Skeletal muscle satellite cell (primary cell): Measurements from ENCODE around the gene SPC24.
"Not testable (repeated sequence)": the region's sequence is repeated elsewhere in the genome, so short reads cannot be mapped to it uniquely, and the experiment has no call there.

Experiments
- H3K27me3 ChIP-seq: 2 replicates; pipeline ENCODE4 v1.7.0; 2013; ENCODE audit warnings: low read length; ENCODE audit not compliant: control insufficient read depth, insufficient read depth
- H3K36me3 ChIP-seq: 2 replicates; pipeline ENCODE4 v1.7.0; 2013; ENCODE audit warnings: mild to moderate bottlenecking, control low read depth, low read length; ENCODE audit not compliant: insufficient read depth
- H3K4me1 ChIP-seq: 2 replicates; pipeline ENCODE4 v1.7.0; 2013; ENCODE audit warnings: low read length; ENCODE audit not compliant: control insufficient read depth, insufficient read depth
- H3K4me2 ChIP-seq: 2 replicates; pipeline ENCODE4 v1.7.0; 2013; ENCODE audit warnings: mild to moderate bottlenecking, low read length
- H3K4me3 ChIP-seq: 2 replicates; pipeline ENCODE4 v1.7.0; 2013; ENCODE audit warnings: low read length
- H3K9ac ChIP-seq: 2 replicates; pipeline ENCODE4 v1.7.0; 2013; ENCODE audit warnings: mild to moderate bottlenecking, low read depth, low read length, moderate library complexity
- H3K9me3 ChIP-seq: replicated peaks from 2 replicates; pipeline ENCODE4 v1.7.0; 2013; ENCODE audit warnings: mild to moderate bottlenecking, control low read depth, low read length

SPC24 gene

GRCh38 chr19:11113140-11113708 lies 42.4 kb downstream of the SPC24 start:
- Histone ChIP-seq H3K4me3 (no peak overlapping the region), H3K9me3 (no peaks in the 10 kb centered on the region), H3K36me3 (peaks cover 82% of the 10 kb centered on the region), H3K4me1 (no peaks in the 10 kb centered on the region), H3K9ac (no peak overlapping the region), H3K27me3 (no peaks in the 10 kb centered on the region), H3K4me2 (no peak overlapping the region)

DNA sequence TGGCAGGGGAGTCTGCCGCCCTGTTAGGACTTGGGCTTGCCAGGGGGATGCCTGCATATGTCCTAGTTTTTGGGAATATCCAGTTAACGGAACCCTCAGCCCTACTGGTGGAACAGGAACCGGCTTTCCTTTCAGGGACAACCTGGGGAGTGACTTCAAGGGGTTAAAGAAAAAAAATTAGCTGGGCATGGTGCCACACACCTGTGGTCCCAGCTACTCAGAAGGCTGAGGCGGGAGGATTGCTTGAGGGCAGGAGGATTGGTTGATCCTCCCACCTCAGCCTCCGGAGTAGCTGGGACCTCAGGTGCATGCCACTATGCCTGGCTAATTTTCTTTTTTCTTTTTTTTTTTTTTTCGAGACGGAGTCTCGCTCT lies 43.8 kb downstream of the SPC24 start:
- Histone ChIP-seq H3K36me3 (peaks cover 82% of the 10 kb centered on the region), H3K4me3 (no peak overlapping the region), H3K9ac (no peak overlapping the region), H3K4me1 (no peaks in the 10 kb centered on the region), H3K27me3 (no peaks in the 10 kb centered on the region), H3K4me2 (no peak overlapping the region), H3K9me3 (no peaks in the 10 kb centered on the region)

DNA sequence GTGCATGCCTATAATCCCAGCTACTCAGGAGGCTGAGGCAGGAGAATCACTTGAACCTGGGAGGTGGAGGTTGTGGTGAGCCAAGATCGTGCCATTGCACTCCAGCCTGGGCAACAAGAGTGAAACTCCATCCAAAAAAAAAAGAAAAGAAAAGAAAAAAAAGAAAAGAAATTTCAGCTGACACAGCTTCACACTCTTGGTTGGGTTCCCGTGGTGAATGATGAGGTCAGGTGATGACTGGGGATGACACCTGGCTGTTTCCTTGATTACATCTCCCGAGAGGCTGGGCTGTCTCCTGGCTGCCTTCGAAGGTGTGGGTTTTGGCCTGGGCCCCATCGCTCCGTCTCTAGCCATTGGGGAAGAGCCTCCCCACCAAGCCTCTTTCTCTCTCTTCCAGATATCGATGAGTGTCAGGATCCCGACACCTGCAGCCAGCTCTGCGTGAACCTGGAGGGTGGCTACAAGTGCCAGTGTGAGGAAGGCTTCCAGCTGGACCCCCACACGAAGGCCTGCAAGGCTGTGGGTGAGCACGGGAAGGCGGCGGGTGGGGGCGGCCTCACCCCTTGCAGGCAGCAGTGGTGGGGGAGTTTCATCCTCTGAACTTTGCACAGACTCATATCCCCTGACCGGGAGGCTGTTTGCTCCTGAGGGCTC lies 44.3 kb downstream of the SPC24 start:
- H3K27me3 ChIP-seq = no peaks in the 10 kb centered on the region
- H3K9me3 ChIP-seq = no peaks in the 10 kb centered on the region
- H3K4me1 ChIP-seq = no peaks in the 10 kb centered on the region
- H3K4me3 ChIP-seq = no peak overlapping the region
- no peak overlapping the region for H3K9ac ChIP-seq
- H3K36me3 ChIP-seq = peaks cover 82% of the 10 kb centered on the region
- no peak overlapping the region for H3K4me2 ChIP-seq

DNA sequence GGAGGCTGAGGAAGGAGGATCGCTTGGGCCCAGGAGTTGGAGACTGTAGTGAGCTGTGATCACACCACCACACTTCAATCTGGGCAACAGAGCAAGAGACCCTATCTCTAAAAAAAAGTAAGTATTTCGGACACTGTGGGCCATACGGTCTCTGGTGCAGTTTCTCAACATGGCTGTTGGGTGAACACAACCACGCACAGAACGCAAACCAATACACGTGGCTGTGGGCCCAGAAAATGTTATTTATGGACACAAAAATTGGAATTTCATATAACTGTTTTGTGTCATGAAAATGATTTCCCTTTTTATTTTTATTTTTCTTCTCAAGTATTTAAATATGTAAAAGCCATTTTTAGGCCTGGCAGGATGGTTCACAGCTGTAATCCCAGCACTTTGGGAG lies 46.8 kb downstream of the SPC24 start:
- Histone ChIP-seq H3K9me3 (no peaks in the 10 kb centered on the region), H3K4me1 (no peaks in the 10 kb centered on the region), H3K4me2 (no peak overlapping the region), H3K36me3 (peaks cover 81% of the 10 kb centered on the region), H3K27me3 (no peaks in the 10 kb centered on the region), H3K4me3 (no peak overlapping the region), H3K9ac (no peak overlapping the region)

DNA sequence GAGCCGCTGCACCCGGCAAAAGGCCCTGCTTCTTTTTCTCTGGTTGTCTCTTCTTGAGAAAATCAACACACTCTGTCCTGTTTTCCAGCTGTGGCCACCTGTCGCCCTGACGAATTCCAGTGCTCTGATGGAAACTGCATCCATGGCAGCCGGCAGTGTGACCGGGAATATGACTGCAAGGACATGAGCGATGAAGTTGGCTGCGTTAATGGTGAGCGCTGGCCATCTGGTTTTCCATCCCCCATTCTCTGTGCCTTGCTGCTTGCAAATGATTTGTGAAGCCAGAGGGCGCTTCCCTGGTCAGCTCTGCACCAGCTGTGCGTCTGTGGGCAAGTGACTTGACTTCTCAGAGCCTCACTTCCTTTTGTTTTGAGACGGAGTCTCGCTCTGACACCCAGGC lies 49.1 kb downstream of the SPC24 start:
- no peaks in the 10 kb centered on the region for H3K9me3 ChIP-seq
- no peaks in the 10 kb centered on the region for H3K4me1 ChIP-seq
- no peak overlapping the region for H3K4me2 ChIP-seq
- no peak overlapping the region for H3K9ac ChIP-seq
- no peaks in the 10 kb centered on the region for H3K27me3 ChIP-seq
- H3K4me3 ChIP-seq = no peak overlapping the region
- peaks cover 78% of the 10 kb centered on the region for H3K36me3 ChIP-seq

- Histone ChIP-seq H3K36me3 (peaks cover 77% of the 10 kb centered on the region), H3K4me1 (peaks cover 2% of the 10 kb centered on the region), H3K4me3 (no peak overlapping the region), H3K9ac (no peak overlapping the region), H3K4me2 (no peak overlapping the region), H3K27me3 (no peaks in the 10 kb centered on the region), H3K9me3 (no peaks in the 10 kb centered on the region)
These were observed 50.5 kb downstream of the SPC24 start for GRCh38 chr19:11105014-11105636.

DNA sequence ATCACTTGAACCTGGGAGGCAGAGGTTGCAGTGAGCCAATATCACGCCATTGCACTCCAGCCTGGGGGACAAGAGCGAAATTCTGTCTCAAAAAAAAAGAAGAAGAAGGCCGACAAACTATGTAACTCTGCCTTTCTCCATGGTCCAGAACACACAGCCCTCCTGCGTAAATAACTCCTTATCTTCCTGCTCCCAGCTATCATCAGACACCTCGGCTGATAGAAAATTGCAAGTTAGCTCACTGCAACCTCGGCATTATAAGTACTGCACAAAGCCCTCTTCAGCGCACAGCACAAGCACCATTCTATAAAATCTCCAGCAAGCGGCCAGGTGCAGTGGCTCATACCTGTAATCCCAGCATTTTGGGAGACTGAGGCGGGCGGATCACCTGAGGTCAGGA lies 51.9 kb downstream of the SPC24 start:
- H3K9me3 ChIP-seq, H3K4me3 ChIP-seq, H3K4me1 ChIP-seq, H3K9ac ChIP-seq, H3K27me3 ChIP-seq, H3K4me2 ChIP-seq: not testable (repeated sequence)
- peaks cover 70% of the 10 kb centered on the region for H3K36me3 ChIP-seq

DNA sequence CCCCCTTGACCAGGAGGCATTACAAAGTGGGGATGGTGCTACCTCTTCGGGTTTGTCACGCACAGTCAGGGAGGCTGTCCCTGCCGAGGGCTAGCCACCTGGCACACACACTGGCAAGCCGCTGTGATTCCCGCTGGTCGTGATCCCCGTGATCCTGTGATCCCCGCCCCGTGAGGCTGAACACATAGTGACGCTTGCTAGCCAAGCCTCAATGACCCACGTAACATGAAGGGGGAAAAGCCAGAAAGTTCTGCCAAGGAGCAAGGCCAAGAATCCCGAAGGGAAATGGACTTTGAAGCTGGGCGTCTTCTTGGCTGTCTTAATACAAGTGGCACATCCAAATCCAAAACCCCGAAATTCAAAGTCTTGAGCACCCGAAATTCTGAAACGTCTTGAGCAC lies 52.6 kb downstream of the SPC24 start:
- no peaks in the 10 kb centered on the region for H3K9me3 ChIP-seq
- H3K4me1 ChIP-seq = peaks cover 6% of the 10 kb centered on the region
- H3K4me2 ChIP-seq = no peak overlapping the region
- H3K9ac ChIP-seq = no peak overlapping the region
- no peaks in the 10 kb centered on the region for H3K27me3 ChIP-seq
- H3K36me3 ChIP-seq = peaks cover 67% of the 10 kb centered on the region
- H3K4me3 ChIP-seq = no peak overlapping the region

GRCh38 chr19:11101057-11101456 lies 54.5 kb downstream of the SPC24 start:
- peaks cover 22% of the 10 kb centered on the region for H3K4me1 ChIP-seq
- H3K4me2 ChIP-seq = no peak overlapping the region
- no peaks in the 10 kb centered on the region for H3K9me3 ChIP-seq
- H3K36me3 ChIP-seq = peaks cover 58% of the 10 kb centered on the region
- H3K4me3 ChIP-seq = no peak overlapping the region
- H3K9ac ChIP-seq = no peak overlapping the region
- H3K27me3 ChIP-seq = no peaks in the 10 kb centered on the region

GRCh38 chr19:11100049-11100448 lies 55.5 kb downstream of the SPC24 start:
- no peak overlapping the region for H3K9ac ChIP-seq
- peaks cover 32% of the 10 kb centered on the region for H3K4me1 ChIP-seq
- no peak overlapping the region for H3K4me3 ChIP-seq
- H3K27me3 ChIP-seq = no peaks in the 10 kb centered on the region
- no peak overlapping the region for H3K4me2 ChIP-seq
- H3K9me3 ChIP-seq = no peaks in the 10 kb centered on the region
- H3K36me3 ChIP-seq = peaks cover 53% of the 10 kb centered on the region

DNA sequence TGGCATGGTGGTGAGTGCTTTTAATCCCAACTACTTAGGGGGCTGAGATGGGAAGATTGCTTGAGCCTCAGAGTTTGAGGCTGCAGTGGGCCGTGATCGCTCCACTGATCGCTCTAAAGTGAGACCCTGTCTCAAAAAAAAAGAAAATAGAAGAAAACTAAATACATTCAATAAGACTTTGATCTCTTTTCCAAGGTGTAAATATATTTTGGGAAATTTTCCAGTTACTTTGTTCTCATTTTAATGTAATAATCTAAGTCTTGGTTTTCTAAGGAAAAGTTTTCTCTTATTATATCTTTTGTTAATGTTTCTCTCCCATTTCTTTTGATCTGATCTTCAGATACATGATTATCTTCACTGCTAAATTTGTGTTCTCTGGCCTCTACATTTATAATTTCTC lies 56.7 kb downstream of the SPC24 start:
- no peaks in the 10 kb centered on the region for H3K9me3 ChIP-seq
- no peak overlapping the region for H3K9ac ChIP-seq
- peaks cover 53% of the 10 kb centered on the region for H3K36me3 ChIP-seq
- peaks cover 39% of the 10 kb centered on the region for H3K4me1 ChIP-seq
- H3K4me3 ChIP-seq = no peak overlapping the region
- no peaks in the 10 kb centered on the region for H3K27me3 ChIP-seq
- no peak overlapping the region for H3K4me2 ChIP-seq

- no peaks in the 10 kb centered on the region for H3K27me3 ChIP-seq
- no peak overlapping the region for H3K4me2 ChIP-seq
- H3K36me3 ChIP-seq = peaks cover 50% of the 10 kb centered on the region
- H3K4me1 ChIP-seq = peaks cover 44% of the 10 kb centered on the region
- H3K9ac ChIP-seq = no peak overlapping the region
- no peaks in the 10 kb centered on the region for H3K9me3 ChIP-seq
- no peak overlapping the region for H3K4me3 ChIP-seq
These were observed 57.3 kb downstream of the SPC24 start for GRCh38 chr19:11098327-11098726.
